ENCODE measurements around the gene SCN1B.

Gene SCN1B

GRCh38 chr19:35021596-35021995 lies 8.7 kb upstream of the SCN1B start:
- no peaks in the 10 kb centered on the region for H3K4me1 ChIP-seq (ENCODE audit: low read length)
- H4K20me1 ChIP-seq (ENCODE audit: insufficient read depth, low read length) = no peaks in the 10 kb centered on the region
- no peaks in the 10 kb centered on the region for H3K36me3 ChIP-seq (replicated peaks; ENCODE audit: insufficient read depth, low read length)
- H2AFZ ChIP-seq (ENCODE audit: low read length) = no peak overlapping the region
- H3K9ac ChIP-seq (ENCODE audit: low read length) = no peak overlapping the region
- no peak overlapping the region for H3K27ac ChIP-seq (ENCODE audit: low read length)
- H3K4me3 ChIP-seq (ENCODE audit: low read length) = no peak overlapping the region
- TF ChIP-seq EZH2 (optimal IDR thresholded peaks at IDR 0.05; ENCODE audit: low read depth, low read length) = no peak
- TF ChIP-seq EZH2phosphoT487 (IDR thresholded peaks at IDR 0.05; ENCODE audit: low read length) = no peak
- TF ChIP-seq, protein P1, sequence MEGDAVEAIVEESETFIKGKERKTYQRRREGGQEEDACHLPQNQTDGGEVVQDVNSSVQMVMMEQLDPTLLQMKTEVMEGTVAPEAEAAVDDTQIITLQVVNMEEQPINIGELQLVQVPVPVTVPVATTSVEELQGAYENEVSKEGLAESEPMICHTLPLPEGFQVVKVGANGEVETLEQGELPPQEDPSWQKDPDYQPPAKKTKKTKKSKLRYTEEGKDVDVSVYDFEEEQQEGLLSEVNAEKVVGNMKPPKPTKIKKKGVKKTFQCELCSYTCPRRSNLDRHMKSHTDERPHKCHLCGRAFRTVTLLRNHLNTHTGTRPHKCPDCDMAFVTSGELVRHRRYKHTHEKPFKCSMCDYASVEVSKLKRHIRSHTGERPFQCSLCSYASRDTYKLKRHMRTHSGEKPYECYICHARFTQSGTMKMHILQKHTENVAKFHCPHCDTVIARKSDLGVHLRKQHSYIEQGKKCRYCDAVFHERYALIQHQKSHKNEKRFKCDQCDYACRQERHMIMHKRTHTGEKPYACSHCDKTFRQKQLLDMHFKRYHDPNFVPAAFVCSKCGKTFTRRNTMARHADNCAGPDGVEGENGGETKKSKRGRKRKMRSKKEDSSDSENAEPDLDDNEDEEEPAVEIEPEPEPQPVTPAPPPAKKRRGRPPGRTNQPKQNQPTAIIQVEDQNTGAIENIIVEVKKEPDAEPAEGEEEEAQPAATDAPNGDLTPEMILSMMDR (IDR thresholded peaks at IDR 0.05; ENCODE audit: low read length) = no peak
- H3K9me2 ChIP-seq (replicated peaks; ENCODE audit: insufficient read depth, low read length) = no peaks in the 10 kb centered on the region
- H3K9me3 ChIP-seq (replicated peaks; ENCODE audit: insufficient read depth, low read length) = no peaks in the 10 kb centered on the region
- DNase-seq = no peak
- no peaks in the 10 kb centered on the region for H3K27me3 ChIP-seq (replicated peaks; ENCODE audit: insufficient read depth, low read length)
- no peak overlapping the region for H3K4me2 ChIP-seq (ENCODE audit: low read depth, low read length)
- H3F3A ChIP-seq (ENCODE audit: insufficient read depth, low read length) = no peaks in the 10 kb centered on the region
- H3K79me2 ChIP-seq (ENCODE audit: low read length) = no peaks in the 10 kb centered on the region

GRCh38 chr19:35022460-35022859 lies 7.8 kb upstream of the SCN1B start:
- no peak for DNase-seq
- Histone ChIP-seq H3K4me2 (ENCODE audit: low read depth, low read length) (no peak overlapping the region), H2AFZ (ENCODE audit: low read length) (no peak overlapping the region), H3K79me2 (ENCODE audit: low read length) (no peaks in the 10 kb centered on the region), H3K27me3 (replicated peaks; ENCODE audit: insufficient read depth, low read length) (no peaks in the 10 kb centered on the region), H3K9me2 (replicated peaks; ENCODE audit: insufficient read depth, low read length) (no peaks in the 10 kb centered on the region), H3K4me3 (ENCODE audit: low read length) (no peak overlapping the region), H4K20me1 (ENCODE audit: insufficient read depth, low read length) (no peaks in the 10 kb centered on the region), H3F3A (ENCODE audit: insufficient read depth, low read length) (no peaks in the 10 kb centered on the region), H3K4me1 (ENCODE audit: low read length) (no peaks in the 10 kb centered on the region), H3K9ac (ENCODE audit: low read length) (no peak overlapping the region), H3K9me3 (replicated peaks; ENCODE audit: insufficient read depth, low read length) (no peaks in the 10 kb centered on the region), H3K36me3 (replicated peaks; ENCODE audit: insufficient read depth, low read length) (no peaks in the 10 kb centered on the region), H3K27ac (ENCODE audit: low read length) (no peak overlapping the region)
- TF ChIP-seq EZH2phosphoT487 (IDR thresholded peaks at IDR 0.05; ENCODE audit: low read length) = no peak
- TF ChIP-seq EZH2 (optimal IDR thresholded peaks at IDR 0.05; ENCODE audit: low read depth, low read length) = no peak
- TF ChIP-seq, protein P1 (IDR thresholded peaks at IDR 0.05; ENCODE audit: low read length) = no peak

DNA sequence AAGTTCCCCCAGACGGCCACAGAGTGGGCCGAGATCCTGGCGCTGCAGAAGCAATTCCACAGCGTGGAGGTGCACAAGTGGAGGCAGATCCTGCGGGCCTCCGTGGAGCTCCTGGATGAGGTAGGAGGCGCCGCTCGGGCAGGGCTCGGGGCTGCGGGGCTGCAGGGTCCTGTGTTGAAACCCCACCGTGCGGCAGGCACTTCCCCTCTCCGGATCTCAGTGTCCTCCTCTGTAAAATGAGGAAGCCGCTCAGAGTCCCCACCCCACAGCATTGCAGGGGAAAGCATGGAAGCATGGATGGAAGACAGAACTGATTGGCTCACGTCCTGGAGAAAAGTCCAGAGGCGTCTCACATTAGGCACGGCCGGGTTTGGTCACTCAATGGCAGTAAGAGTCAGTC lies 6.8 kb upstream of the SCN1B start:
- TF ChIP-seq, protein P1 (IDR thresholded peaks at IDR 0.05; ENCODE audit: low read length) = no peak
- TF ChIP-seq EZH2phosphoT487 (IDR thresholded peaks at IDR 0.05; ENCODE audit: low read length) (no peak), EZH2 (optimal IDR thresholded peaks at IDR 0.05; ENCODE audit: low read depth, low read length) (no peak)
- DNase-seq = no peak
- H3F3A ChIP-seq (ENCODE audit: insufficient read depth, low read length) = no peaks in the 10 kb centered on the region

More for the DNA sequence above, 6.8 kb upstream of the SCN1B start:
- no peaks in the 10 kb centered on the region for H3K27me3 ChIP-seq (replicated peaks; ENCODE audit: insufficient read depth, low read length)
- no peaks in the 10 kb centered on the region for H3K9me3 ChIP-seq (replicated peaks; ENCODE audit: insufficient read depth, low read length)
- no peak overlapping the region for H3K27ac ChIP-seq (ENCODE audit: low read length)
- H3K9ac ChIP-seq (ENCODE audit: low read length) = no peak overlapping the region
- no peaks in the 10 kb centered on the region for H3K79me2 ChIP-seq (ENCODE audit: low read length)
- H3K9me2 ChIP-seq (replicated peaks; ENCODE audit: insufficient read depth, low read length) = no peaks in the 10 kb centered on the region
- H4K20me1 ChIP-seq (ENCODE audit: insufficient read depth, low read length) = no peaks in the 10 kb centered on the region
- H2AFZ ChIP-seq (ENCODE audit: low read length) = no peak overlapping the region
- no peak overlapping the region for H3K4me3 ChIP-seq (ENCODE audit: low read length)
- no peaks in the 10 kb centered on the region for H3K4me1 ChIP-seq (ENCODE audit: low read length)
- H3K4me2 ChIP-seq (ENCODE audit: low read depth, low read length) = no peak overlapping the region
- no peaks in the 10 kb centered on the region for H3K36me3 ChIP-seq (replicated peaks; ENCODE audit: insufficient read depth, low read length)
